GM21390 (cell line): ENCODE measurements around the gene ROBO2.

ENCODE experiments used
- ATAC-seq: cut with Tn5 transposase; IDR thresholded peaks from one replicate; pipeline ENCODE4 v1.9.1; 2021; ENCODE audit not compliant: unreplicated experiment

The ROBO2 gene

GRCh38 chr3:77039606-77040171, at the start of gene ROBO2:
Gene ROBO2, plus strand, starts transcription at chr3:77040099. Its CDS starts 687 bp downstream, at chr3:77040786.
- ATAC-seq = no peak

GRCh38 chr3:76990606-76991005, 49.3 kb upstream of the ROBO2 start:
- ATAC-seq = no peak

GRCh38 chr3:76991165-76991564, 48.7 kb upstream of the ROBO2 start:
- no peak for ATAC-seq

GRCh38 chr3:76997733-76998132, 42.2 kb upstream of the ROBO2 start:
- no peak for ATAC-seq

- no peak for ATAC-seq
Measured at GRCh38 chr3:76998555-76998954, 41.3 kb upstream of the ROBO2 start.

- no peak for ATAC-seq
Measured at GRCh38 chr3:77001062-77001701, 38.7 kb upstream of the ROBO2 start.

GRCh38 chr3:77014226-77014625, 25.7 kb upstream of the ROBO2 start:
- ATAC-seq = no peak

- ATAC-seq = no peak
Measured at GRCh38 chr3:77025471-77025870, 14.4 kb upstream of the ROBO2 start.

- no peak for ATAC-seq
Measured at GRCh38 chr3:77026904-77027634, 12.8 kb upstream of the ROBO2 start.

- no peak for ATAC-seq
Measured at GRCh38 chr3:77028005-77028404, 11.9 kb upstream of the ROBO2 start.

- ATAC-seq = no peak
Measured at GRCh38 chr3:77038468-77038929, 1.4 kb upstream of the ROBO2 start.

- ATAC-seq = no peak
Measured at GRCh38 chr3:77038930-77039605, 831 bp upstream of the ROBO2 start.

GRCh38 chr3:77040216-77040615, 317 bp downstream of the ROBO2 start:
- no peak for ATAC-seq

GRCh38 chr3:77040926-77041722, 1.2 kb downstream of the ROBO2 start:
- no peak for ATAC-seq

GRCh38 chr3:77041811-77042210, 1.9 kb downstream of the ROBO2 start:
- no peak for ATAC-seq

GRCh38 chr3:77042343-77042742, 2.4 kb downstream of the ROBO2 start:
- no peak for ATAC-seq

- no peak for ATAC-seq
Measured at GRCh38 chr3:77042882-77043281, 3.0 kb downstream of the ROBO2 start.

- ATAC-seq = no peak
Measured at GRCh38 chr3:77045686-77046085, 5.8 kb downstream of the ROBO2 start.

- ATAC-seq = no peak
Measured at GRCh38 chr3:77048186-77048585, 8.3 kb downstream of the ROBO2 start.

GRCh38 chr3:77051591-77051990, 11.7 kb downstream of the ROBO2 start:
- no peak for ATAC-seq

GRCh38 chr3:77052051-77052501, 12.2 kb downstream of the ROBO2 start:
- ATAC-seq = no peak
